GM18526 (cell line): ENCODE results near the gene SEMA5A.

Source experiments
- POLR2A ChIP-seq: IDR thresholded peaks from 3 replicates; pipeline ENCODE4 v1.6.1; 2011; ENCODE audit not compliant: insufficient read length; ENCODE audit errors: extremely low read depth

The SEMA5A gene

DNA sequence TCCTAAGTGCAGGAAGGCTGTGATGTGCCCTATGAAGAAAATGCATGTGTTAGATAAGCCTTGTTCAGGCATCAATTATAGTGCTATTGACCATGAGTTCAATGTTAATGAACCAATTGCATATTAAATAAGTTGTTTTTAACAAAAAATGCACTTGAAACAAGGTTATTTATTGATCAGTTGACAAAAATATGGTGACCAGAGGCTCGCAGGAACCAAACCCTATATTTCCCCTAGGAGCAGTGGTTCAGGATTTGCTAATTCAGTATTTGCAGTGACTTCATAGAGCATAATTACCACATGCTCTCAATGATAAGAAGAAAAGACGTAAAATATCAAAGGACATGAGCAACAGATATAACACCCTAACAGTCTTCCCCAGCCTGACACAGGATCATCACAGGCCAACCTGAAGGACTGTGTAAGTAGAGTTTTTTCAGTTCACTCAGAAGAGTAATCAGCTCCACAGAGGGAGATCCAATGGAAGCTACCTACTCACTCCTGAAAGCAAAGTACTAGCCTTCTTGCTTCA lies 92.3 kb downstream of the SEMA5A start:
- no peak for TF ChIP-seq POLR2A

DNA sequence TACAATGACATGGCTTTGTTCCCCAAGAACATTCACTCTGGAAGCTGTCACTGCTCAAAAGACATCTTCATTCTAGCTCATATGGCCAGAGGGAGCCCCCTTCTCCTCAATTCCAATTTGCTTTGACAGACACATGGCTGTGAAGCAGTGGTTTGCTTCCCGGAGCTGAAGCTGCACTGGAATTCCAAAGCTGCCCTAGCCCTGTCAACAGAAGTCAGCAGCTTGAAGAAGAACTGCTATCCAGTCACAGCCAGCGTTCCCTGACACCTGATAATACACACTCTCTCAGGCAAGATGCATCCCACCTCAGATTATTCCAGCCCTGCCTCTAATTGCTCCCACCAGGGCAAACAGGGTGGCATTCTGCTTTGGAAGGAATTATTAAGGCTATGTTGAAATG lies 93.7 kb downstream of the SEMA5A start:
- TF ChIP-seq POLR2A: no peak

DNA sequence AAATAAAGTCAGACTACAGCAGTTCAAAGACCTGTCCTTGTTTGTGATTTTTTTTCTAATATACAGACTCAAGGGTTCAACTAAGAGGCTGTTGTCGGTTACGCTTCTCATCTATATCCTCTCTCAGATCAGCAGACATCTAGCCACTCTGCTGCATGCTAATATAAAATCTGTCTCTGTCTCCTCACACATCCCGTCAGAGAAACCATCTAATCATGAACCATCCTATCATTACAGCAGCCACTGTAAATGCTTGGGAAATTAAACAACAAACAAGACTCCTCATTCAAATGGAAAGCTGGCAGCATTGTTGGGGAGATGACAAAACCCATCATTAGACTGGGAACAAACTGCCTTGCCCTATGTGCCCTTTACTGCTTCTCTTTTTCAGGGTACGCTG lies 94.8 kb downstream of the SEMA5A start:
- TF ChIP-seq POLR2A: no peak

DNA sequence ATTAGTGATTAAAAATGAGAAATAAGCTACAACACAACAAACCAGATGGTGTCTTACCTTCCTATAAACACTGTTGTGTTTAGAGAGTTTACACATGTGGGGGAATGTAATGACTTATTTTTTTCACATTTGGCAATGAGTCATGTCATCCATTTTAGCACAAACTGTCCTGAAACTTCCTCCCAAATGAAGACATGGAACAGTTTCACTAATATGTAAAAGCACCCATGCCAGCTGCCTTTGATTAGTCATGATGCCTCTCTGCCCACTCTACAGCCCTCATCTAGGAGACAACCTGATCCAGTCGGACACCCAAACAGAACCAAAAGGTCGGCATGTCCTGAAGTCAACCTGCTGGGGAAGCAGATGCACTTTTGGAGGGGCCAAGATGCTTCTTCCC lies 98.2 kb downstream of the SEMA5A start:
- TF ChIP-seq POLR2A: no peak

DNA sequence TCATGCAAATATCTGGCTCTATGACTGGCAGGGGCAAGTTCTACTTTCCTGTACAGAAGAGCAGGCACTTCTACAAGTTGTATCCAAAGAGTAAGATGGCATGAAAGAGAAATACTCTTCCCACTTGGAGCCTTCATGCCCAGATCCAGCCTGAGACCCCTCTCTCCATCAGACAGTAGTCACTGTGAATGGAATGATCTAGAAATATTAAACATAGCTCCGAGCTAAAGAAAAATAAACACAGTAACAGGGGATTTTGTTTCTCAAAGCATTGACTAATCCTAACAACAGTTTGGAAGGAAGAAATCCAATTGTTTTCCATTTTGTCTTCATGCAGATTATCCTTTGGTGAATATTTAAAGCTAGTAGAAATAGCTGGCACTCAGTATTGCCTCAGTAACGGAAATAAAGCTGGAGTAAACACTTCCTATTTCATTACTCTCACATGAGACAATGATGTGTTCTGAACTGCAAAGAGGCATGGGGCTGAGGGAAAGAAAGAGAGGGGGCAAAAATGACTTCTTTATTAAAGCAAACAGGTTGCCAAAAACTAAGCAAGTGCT lies 100.0 kb downstream of the SEMA5A start:
- no peak for TF ChIP-seq POLR2A

DNA sequence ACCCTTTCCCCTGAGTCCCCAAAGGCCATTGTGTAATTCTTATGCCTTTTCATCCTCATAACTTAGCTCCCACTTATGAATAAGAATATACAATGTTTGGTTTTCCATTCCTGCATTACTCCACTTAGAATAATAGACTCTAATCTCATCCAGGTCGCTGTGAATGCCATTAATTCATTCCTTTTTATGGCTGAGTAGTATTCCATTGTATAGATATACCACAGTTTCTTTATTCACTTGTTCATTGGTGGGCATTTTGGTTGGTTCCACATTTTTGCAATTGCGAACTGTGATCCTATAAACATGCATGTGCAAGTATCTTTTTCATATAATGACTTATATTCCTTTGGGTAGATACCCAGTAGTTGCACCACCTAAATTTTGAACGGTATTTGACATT lies 101.5 kb downstream of the SEMA5A start:
- TF ChIP-seq POLR2A: no peak

DNA sequence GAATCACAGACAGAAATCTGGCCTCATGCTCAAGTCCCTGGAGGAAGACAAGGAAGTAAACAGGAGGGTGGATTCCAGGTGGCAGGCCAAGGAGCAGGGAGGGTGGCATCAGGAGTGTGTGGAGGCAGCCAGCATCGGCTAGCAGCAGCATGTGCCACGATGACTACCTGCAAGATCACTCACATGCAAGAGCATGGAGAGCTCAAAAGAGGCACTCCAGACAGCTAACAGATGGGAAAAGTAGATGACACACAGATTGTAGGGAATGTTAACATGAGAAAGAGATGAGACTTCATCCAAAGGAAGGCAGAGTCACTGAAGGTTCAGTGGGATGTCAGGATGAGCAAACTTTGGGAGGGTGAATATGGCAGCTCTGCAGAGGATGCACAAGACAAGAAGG lies 104.3 kb downstream of the SEMA5A start:
- TF ChIP-seq POLR2A: no peak

DNA sequence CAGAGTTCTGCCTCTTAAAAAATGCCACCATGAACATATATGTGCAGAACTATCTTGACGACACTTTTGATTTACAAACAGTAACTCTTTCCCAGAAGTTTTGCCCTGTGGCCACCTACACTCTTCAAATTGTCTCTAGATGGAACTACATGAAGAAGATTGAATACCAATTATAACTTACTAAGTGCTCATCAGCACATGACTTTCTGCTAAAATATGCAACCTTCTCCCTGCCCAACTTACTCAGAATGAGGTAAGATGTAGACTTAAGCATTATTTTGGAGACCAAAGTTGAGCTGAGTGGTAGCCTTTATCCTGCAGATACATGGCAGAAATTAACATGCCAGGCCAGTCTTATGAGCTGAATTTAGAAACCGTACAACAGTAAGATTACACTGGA lies 105.4 kb downstream of the SEMA5A start:
- no peak for TF ChIP-seq POLR2A

DNA sequence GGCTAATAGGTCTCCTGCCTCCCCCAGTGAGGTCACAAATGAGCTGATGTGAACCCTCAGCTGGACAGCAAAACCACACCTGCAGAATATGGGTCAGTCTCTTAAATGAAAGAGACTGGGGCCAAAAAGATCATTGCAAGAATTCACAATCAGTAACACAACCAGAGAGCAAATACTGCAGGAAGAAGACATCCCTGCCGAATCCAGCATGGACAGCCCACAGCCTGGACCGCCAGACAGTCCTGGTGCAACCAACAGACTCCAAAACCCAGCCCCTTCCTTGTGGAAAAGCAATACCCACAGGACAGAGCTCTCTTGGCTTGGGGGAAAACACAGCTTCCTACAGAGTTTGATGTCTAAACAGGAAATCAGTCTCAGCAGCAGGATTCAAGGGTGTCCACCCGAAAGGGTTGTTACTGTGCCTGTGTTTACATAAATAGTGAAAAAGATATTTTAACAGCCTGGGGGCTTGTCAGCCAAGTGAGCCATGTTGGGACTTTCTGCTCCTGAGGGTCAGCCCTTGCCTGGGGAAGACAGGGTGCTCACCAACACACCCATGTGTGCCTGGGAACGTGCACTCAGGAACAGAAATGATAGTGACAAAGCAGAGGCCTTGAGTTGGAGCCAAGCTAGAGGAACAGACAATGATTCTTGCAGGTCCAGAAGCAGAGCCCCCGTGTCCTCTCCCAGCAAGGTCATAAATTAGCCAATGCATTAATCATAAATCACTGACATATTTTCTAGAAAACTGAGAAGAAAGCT lies 106.2 kb downstream of the SEMA5A start:
- no peak for TF ChIP-seq POLR2A

DNA sequence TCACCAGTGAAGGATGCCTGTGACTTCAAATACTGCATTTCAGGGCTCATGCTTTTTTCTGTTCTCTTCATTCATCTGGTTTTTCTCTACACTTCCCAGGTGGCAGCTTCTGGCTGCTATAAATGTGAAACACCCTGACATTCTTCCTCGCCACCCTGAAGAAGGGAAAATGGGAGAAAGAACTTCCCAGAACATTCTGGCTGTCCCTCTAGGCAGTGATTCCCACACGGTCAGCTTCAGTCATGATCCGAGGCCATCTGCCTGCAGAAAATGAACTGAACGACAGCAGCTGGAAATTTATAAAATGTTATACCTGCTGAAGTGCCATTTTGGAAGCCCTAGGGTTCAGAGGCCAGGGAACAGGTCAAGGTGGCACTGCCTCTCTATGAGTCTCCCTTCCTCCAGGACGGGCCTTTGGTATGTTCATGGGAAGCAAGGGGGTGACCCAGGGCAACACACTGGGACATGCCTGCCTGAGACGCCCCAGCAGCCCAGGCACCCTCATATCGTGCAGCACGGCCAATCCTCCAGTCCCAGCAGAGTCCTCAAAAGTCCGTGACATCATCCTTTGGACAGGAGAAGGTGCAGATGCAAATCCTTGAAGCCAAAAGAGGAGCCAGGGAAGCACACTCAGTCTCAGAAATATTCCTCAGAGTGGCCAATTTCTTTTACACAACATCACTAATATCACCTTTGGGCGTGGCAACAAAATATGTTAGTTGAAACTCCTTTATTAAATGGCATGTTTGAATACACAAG lies 107.1 kb downstream of the SEMA5A start:
- TF ChIP-seq POLR2A: no peak

DNA sequence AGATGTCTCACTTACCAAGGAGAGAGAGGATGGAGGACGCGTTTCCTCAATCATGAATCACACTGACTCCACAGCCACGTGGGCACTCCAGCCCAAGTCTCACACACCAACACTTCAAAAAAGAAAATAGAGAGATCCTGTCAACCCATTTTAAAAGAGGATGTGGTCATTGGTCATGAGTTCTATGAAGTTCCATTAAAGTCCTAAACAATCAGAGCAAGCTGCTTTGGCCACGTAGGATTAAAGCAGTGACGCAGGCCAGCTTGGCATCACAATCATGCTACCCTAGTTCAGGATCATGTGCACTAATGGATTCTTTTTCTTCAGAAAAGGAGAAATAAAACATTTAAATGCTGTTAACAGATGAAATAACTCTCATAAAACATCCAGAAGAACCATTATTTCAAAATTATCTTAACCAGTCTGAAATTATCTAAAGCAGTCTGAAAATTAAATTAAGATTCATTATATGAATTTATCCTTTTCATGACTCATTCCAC lies 108.1 kb downstream of the SEMA5A start:
- TF ChIP-seq POLR2A: no peak

DNA sequence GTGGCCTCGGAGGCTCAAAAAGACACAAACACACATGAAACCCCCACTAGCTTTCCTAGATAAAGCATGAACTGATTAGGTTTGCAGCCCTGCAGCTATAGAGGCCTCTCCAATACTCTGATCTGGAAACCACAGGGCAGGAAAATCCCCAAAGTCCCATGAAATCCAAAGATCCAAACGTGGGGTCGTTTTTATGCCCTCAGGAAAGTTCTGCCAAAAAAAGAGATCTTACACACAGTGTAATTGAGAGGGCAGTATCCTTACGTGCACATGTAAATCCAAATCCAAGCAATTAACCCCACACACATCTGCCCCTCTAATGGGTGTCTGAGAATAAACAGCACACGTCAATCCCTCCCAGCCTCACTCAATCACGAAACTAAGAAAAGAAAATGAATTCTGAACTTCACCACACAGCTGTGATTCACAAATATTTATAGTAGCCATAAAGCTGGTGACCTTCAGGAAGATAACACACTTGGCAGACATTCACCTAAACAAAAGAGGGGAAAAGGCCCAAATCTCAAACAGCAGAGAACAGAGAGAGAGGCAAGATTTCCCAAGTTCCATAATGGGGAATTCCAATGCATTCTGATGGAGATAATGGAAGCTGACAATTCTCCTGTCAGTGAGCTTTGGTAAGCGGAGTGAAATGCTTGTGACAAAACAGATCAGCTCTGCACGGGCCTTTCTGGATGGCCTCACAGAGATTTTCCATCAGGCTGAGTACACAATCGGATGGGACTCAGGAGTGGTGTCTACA lies 114.2 kb downstream of the SEMA5A start:
- TF ChIP-seq POLR2A: no peak

DNA sequence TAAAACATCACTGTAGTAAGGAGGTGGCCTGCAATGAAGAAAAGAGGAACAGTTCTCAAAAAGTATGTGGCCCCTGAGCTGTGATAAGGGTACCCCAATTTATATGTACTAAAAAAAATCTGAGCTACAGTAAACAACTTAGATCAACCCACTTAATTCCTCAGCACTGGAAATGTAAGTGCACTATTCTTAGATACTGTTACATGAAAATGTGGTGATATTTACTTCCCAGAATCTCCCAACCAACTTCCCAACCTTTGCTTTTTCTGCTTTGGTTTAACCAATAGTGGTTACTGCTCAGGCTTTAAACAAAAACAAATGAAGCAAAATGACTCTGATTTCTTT lies 114.8 kb downstream of the SEMA5A start:
- no peak for TF ChIP-seq POLR2A

DNA sequence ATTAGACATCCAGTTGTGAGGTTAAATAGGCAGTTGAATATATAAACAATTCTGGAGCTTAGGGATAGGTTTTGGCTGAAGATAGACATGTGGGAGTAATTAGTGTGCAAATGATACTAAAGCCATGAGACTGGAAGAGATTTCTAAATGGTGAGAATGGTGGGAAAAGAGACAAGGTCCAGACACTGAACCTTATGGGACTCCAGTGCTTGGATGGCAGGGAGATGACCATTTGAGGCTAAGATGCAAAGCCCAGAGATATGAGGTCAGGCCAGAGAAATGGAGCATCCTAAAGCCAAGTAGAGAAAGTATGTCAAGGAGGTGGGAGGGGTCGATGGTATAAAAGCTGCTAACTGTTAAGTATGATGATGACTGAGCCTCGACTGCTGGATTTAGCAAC lies 115.6 kb downstream of the SEMA5A start:
- no peak for TF ChIP-seq POLR2A

DNA sequence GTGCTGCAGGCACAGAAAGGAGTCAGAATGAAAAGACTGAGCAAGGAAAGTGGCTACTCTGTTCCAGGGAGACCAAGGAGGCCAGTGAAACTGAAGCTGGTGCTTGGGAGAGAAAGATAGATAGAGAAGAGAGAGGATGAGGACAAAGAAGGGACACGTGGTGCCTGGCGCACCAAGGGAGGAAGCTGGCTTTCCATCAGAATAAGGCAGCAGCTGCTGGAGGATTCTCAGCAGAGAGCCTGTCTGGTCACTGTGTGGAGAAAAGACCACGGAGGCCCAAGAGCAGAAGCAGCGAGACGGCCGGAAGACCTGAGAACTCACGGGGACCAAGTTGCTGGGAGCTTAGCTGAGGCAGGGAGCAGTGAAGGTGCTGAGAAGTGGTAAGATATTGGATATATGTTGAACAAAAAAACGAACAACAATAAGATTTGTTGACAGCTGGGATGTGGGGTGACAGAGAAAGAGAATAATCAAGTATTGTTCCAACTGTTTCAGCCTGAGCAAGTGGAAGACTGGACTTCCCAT lies 116.1 kb downstream of the SEMA5A start:
- TF ChIP-seq POLR2A: no peak
